ENCODE measurements around the gene SUCLG2.

GRCh38 chr3:67472674-67473201 is 181.7 kb downstream of the SUCLG2 start:
- TF ChIP-seq CTCF (conservative IDR thresholded peaks at IDR 0.05; ENCODE audit: low read length) (no peak), EZH2phosphoT487 (IDR thresholded peaks at IDR 0.05; ENCODE audit: borderline replicate concordance, low read depth, low read length) (no peak)

Measured in OCI-LY7 (cell line).